ENCODE data around the gene SETX.

DNA sequence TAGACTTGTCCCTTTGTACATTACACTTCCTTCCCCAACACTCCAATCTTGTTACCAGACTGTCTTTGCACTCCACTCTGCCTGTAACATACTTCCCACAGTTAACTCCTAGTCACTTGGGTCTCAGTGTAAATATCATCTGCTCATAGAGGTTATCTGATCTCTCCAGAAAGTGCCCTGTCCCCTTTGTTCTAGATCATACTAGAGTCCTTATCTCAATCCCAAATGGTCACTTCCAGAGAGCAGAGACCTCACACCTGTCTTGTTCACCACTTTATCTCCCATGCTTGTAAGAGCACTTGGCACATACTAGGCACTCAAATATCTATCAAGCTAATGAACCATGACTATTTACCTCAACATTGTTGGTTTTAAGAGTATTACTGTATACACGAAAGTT is 30.4 kb downstream of the SETX start:
- TF ChIP-seq, protein P1, sequence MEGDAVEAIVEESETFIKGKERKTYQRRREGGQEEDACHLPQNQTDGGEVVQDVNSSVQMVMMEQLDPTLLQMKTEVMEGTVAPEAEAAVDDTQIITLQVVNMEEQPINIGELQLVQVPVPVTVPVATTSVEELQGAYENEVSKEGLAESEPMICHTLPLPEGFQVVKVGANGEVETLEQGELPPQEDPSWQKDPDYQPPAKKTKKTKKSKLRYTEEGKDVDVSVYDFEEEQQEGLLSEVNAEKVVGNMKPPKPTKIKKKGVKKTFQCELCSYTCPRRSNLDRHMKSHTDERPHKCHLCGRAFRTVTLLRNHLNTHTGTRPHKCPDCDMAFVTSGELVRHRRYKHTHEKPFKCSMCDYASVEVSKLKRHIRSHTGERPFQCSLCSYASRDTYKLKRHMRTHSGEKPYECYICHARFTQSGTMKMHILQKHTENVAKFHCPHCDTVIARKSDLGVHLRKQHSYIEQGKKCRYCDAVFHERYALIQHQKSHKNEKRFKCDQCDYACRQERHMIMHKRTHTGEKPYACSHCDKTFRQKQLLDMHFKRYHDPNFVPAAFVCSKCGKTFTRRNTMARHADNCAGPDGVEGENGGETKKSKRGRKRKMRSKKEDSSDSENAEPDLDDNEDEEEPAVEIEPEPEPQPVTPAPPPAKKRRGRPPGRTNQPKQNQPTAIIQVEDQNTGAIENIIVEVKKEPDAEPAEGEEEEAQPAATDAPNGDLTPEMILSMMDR (IDR thresholded peaks at IDR 0.05; ENCODE audit: low read depth, low read length): no peak
- TF ChIP-seq EZH2phosphoT487 (IDR thresholded peaks at IDR 0.05; ENCODE audit: low read depth): no peak

Data from OCI-LY3 (cell line).